Effector memory CD4-positive, alpha-beta T cell (primary cell): ENCODE data around the gene NUCKS1.
"Not testable (repeated sequence)": the region's sequence is repeated elsewhere in the genome, so short reads cannot be mapped to it uniquely, and the experiment has no call there.

Experiments used
- DNase-seq, 3 donors: peaks; one replicate each; pipeline ENCODE4 v3.0.0-alpha.2; 2020
- H3K27ac ChIP-seq: 2 replicates; pipeline ENCODE4 v1.7.0; 2013; ENCODE audit warnings: mild to moderate bottlenecking, low read length, moderate library complexity; ENCODE audit not compliant: insufficient read depth, poor library complexity, severe bottlenecking
- H3K27me3 ChIP-seq: replicated peaks from 2 replicates; pipeline ENCODE4 v1.7.0; 2013; ENCODE audit warnings: mild to moderate bottlenecking, low read length; ENCODE audit not compliant: insufficient read depth, control insufficient read depth, poor library complexity, severe bottlenecking
- H3K36me3 ChIP-seq: 2 replicates; pipeline ENCODE4 v1.7.0; 2013; ENCODE audit warnings: mild to moderate bottlenecking, low read length, moderate library complexity; ENCODE audit not compliant: control insufficient read depth, insufficient read depth
- H3K4me1 ChIP-seq: 2 replicates; pipeline ENCODE4 v1.7.0; 2013; ENCODE audit warnings: low read length, mild to moderate bottlenecking; ENCODE audit not compliant: control insufficient read depth, insufficient read depth, poor library complexity, severe bottlenecking
- H3K4me3 ChIP-seq: 2 replicates; pipeline ENCODE4 v1.7.0; 2013; ENCODE audit warnings: low read length, low read depth, mild to moderate bottlenecking; ENCODE audit not compliant: insufficient read depth, poor library complexity, severe bottlenecking
- H3K9me3 ChIP-seq: 2 replicates; pipeline ENCODE4 v1.7.0; 2013; ENCODE audit warnings: mild to moderate bottlenecking, low read length, moderate library complexity; ENCODE audit not compliant: control insufficient read depth

Gene NUCKS1

DNA sequence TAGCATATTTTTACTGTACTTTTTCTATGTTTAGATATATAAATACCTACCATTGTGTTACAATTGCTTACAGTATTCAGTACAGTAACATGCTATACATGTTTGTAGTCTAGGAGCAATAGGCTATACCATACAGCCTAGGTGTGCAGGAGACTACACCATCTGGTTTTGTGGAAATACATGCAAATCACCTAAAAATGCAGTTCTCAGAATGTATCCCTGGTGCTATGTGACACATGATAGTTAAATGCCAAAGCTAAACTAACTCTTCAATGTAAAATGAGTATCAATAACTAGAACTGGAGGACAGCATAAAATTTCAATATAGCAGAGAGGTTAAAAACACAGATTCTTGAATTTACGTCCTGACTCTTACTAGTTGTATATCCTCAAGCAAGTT, 14.8 kb downstream of the NUCKS1 start:
- H3K27me3 ChIP-seq, result no peaks in the 10 kb centered on the region
- no peaks in the 10 kb centered on the region for H3K36me3 ChIP-seq
- no peaks in the 10 kb centered on the region for H3K4me1 ChIP-seq
- H3K27ac ChIP-seq, result no peak overlapping the region
- H3K9me3 ChIP-seq, result no peaks in the 10 kb centered on the region
- DNase-seq, result no peak
- no peak overlapping the region for H3K4me3 ChIP-seq

DNA sequence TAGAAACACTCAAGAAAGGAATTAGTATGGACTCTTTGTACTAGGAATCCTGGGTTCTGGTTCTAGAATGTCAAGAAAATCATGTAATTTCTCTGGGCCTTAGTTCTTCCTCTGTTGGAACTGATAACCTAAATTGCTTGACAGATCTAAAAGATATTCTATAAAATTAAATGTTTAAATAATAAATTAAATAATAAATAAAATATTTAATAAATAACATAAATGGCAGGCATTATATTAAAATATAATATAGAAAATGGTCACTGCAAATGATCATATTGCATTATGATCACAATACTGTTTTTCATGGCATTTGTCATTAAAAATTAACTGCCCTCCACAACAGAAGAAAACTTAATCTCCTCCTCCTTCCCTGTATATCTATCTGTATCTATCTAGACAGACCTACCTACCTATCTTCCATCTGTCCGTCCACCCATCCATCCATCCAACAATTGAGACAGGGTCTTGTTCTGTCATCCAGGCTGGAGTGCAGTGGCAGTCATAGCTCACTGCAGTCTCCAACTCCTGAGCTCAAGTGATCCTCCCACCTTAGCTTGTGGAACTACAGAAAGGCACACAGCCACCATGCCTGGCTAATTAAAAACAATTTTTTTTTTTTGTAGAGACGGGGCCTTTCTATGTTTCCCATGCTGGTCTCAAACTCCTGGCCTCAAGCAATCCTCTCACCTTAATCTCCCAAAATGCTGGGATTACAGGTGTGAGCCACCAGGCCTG, 16.4 kb downstream of the NUCKS1 start:
- H3K4me1 ChIP-seq, result no peaks in the 10 kb centered on the region
- no peak overlapping the region for H3K4me3 ChIP-seq
- no peaks in the 10 kb centered on the region for H3K27me3 ChIP-seq
- no peak for DNase-seq
- H3K9me3 ChIP-seq, result no peaks in the 10 kb centered on the region
- peaks cover 2% of the 10 kb centered on the region for H3K36me3 ChIP-seq
- no peak overlapping the region for H3K27ac ChIP-seq

DNA sequence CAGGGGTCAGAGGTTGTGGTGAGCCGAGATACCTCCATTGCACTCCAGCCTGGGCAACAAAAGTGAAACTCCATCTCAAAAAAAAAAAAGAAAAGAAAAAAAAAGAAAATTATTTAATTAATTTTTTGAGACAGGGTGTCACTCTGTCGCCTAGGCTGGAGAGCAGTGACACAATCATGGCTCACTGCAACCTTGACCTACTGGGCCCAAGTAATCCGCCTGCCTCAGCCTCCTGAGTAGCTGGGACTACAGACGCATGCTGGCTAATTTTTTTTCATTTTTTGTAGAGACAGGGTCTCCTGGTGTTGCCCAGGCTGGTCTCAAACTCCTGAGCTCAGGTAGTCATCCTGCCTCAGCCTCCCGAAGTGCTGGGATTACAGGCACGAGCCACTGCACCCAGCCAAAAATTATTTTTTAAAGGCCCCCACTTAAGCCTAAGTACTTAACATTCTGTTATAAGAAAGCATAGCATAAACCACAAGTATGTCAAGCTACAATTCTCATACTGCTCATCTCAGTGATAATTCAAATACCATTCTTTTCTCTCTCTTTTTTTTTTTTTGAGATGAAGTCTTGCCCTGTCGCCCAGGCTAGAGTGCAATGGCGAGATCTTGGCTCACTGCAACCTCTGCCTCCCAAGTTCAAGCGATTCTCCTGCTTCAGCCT, 19.9 kb downstream of the NUCKS1 start:
- H3K27me3 ChIP-seq, result no peaks in the 10 kb centered on the region
- H3K36me3 ChIP-seq, result peaks cover 4% of the 10 kb centered on the region
- H3K4me3 ChIP-seq, result no peak overlapping the region
- no peak for DNase-seq
- no peaks in the 10 kb centered on the region for H3K4me1 ChIP-seq
- H3K9me3 ChIP-seq, result no peaks in the 10 kb centered on the region
- H3K27ac ChIP-seq, result no peak overlapping the region

DNA sequence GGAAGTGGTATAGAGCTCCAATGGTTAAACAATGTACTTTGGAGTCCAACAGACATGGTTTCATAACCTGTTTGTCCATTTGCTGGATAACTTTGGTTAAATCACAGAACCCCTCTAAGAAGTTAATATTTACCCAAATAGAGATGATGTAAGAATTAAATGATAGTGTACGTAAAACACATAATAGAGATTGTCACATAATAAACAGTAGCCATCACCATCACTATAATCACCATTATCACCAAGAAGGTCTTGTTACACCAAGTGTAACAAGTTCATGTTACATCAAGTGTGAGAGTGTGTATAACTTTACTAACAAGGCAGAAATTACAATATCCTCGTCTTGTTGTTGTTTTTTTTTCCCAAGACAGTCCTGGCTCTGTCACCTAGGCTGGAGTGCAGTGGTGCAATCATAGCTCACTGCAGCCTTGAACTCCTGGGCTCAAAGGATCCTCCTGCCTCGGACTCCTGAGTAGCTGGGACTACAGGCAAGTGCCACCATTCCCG, 23.3 kb downstream of the NUCKS1 start:
- peaks cover 11% of the 10 kb centered on the region for H3K36me3 ChIP-seq
- no peak for DNase-seq

DNA sequence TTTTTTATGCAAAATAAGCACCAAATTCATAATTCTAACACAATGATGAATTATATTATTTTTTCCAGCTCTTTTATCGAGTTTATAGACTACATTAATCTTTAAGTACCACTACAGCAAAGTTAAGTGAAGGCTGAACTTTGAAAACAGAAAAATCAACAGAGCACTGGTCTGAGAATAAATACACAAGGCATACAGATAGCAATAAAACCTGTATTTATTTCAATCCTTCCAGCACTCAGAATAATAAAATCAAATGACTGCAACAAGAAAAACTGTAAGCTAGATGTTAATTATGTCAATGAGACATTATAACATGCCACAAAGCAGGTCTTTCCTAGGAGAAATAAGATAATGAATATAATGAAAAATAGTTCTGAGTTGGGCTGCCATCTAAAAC, 24.5 kb downstream of the NUCKS1 start:
- H3K27ac ChIP-seq, result no peak overlapping the region
- H3K36me3 ChIP-seq, result peaks cover 22% of the 10 kb centered on the region
- no peak for DNase-seq
- no peaks in the 10 kb centered on the region for H3K9me3 ChIP-seq
- no peaks in the 10 kb centered on the region for H3K4me1 ChIP-seq
- no peak overlapping the region for H3K4me3 ChIP-seq
- H3K27me3 ChIP-seq, result no peaks in the 10 kb centered on the region

More for the DNA sequence above, 23.3 kb downstream of the NUCKS1 start:
- Histone ChIP-seq H3K27me3 (no peaks in the 10 kb centered on the region), H3K4me3 (no peak overlapping the region), H3K4me1 (no peaks in the 10 kb centered on the region), H3K27ac (no peak overlapping the region), H3K9me3 (no peaks in the 10 kb centered on the region)

DNA sequence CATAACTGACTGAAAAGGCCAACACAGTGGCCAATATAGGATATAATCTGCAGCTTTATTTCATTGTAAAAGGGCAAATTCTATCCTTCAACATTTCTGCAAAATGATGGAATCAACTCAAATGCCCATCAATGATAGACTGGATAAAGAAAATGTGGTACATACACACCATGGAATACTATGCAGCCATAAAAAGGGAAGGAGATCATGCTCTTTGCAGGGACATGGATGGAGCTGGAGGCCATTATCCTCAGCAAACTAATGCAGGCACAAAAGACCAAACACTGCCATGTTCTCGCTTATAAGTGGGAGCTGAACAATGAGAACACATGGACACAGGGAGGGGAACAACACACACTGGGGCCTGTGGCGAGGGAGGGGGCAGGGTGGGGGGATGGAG, 29.2 kb downstream of the NUCKS1 start:
- DNase-seq, H3K9me3 ChIP-seq, H3K27ac ChIP-seq, H3K4me1 ChIP-seq, H3K27me3 ChIP-seq, H3K4me3 ChIP-seq: not testable (repeated sequence)
- peaks cover 60% of the 10 kb centered on the region for H3K36me3 ChIP-seq

DNA sequence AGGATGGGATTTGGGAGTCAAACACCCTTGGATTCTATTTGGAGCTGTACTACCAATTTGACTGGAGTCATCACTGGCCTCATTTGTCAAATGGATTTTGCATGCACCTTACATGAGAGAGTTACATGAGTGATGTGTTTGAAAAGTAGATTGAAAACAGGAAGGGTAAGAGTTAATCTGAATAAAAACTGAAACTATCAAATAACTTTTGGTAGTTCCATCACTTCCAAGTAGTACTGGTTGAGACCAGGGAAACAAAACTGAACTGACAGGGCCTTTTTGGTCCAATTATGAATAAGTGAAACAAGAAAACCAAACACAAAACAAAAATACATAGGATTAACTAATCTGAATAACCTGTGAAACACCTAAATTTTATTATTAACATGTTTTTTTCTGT, 30.2 kb downstream of the NUCKS1 start:
- H3K27ac ChIP-seq, result no peak overlapping the region
- no peak overlapping the region for H3K4me3 ChIP-seq
- H3K27me3 ChIP-seq, result no peaks in the 10 kb centered on the region
- H3K4me1 ChIP-seq, result no peaks in the 10 kb centered on the region
- DNase-seq, result no peak
- H3K9me3 ChIP-seq, result no peaks in the 10 kb centered on the region
- H3K36me3 ChIP-seq, result peaks cover 61% of the 10 kb centered on the region

DNA sequence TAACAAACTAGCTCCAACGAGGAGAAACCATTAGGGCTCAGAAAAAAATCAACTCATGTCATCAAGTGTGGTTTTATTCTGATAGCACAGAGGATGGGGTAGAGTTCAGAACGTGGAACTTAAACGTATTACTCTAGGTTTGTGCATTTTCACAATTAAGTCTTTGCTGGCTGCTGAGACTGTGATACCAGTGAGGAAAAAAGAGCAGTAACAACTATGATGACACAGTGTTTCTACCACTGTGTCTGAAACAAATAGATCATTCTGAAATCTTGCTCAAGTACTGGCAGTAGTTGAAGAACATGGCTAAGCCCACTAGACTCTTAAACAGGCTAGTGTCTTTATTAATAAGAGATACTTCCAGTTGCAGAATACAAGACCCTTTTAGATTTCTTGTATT, 31.0 kb downstream of the NUCKS1 start:
- H3K27ac ChIP-seq, result no peak overlapping the region
- DNase-seq, result no peak
- H3K36me3 ChIP-seq, result peaks cover 61% of the 10 kb centered on the region
- no peaks in the 10 kb centered on the region for H3K9me3 ChIP-seq
- no peaks in the 10 kb centered on the region for H3K27me3 ChIP-seq
- H3K4me3 ChIP-seq, result no peak overlapping the region
- H3K4me1 ChIP-seq, result no peaks in the 10 kb centered on the region

DNA sequence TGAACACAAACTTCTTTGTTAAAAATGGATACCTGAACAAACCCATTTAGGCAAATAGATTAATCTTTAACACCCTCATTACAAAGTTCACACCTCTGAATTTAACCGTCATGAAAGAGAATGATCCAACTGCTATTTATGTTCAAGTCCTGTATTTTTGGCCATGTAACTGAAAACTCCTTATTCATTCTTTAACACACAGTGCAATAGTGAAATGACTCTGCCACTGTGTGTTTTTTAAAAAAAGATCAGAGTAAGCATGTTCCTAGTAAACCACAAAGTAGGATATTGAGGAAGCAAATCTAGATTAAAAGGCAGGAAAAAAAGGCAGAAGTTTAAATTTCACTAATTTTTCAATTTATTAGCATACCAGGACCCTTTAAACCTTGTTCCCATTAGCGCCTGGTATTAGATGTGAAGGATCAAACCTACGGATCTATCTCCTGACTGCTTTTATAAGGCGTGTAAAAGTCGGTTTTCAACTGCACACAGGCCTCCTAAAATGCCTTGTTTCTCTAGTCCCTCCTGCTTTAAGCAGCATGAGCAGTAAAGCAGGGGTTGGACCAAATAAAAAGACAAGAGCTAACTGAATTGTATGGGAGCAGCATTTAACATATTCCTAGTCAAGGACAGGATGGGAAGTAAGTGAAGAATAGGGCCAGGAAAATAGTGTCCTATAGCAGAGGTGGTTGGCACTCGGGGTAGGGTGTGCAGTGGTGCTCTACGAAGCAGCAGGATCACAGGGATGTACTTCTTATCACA, 33.4 kb downstream of the NUCKS1 start:
- H3K9me3 ChIP-seq, result no peaks in the 10 kb centered on the region
- H3K27me3 ChIP-seq, result no peaks in the 10 kb centered on the region
- no peak overlapping the region for H3K4me3 ChIP-seq
- H3K4me1 ChIP-seq, result no peaks in the 10 kb centered on the region
- H3K36me3 ChIP-seq, result peaks cover 53% of the 10 kb centered on the region
- no peak overlapping the region for H3K27ac ChIP-seq
- DNase-seq, result no peak

DNA sequence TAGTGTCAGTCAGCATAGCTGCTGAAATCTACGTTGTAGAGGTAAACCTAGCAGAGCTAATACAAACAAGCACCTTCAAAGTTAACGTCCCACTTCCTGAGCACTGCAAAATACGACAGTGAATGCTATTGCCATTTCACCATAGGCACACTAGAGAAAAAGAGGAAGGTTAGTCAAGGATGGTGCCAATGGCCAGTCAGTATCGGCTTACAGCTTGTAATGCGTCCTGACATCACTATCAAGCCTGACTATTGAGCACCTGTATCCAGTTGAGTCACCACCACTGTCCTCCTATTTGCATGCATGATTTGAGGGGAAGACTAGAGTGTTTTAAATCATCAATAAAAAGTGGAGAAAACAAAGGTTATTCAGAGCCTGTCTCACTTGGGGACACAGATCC, 34.4 kb downstream of the NUCKS1 start:
- Histone ChIP-seq H3K9me3 (no peaks in the 10 kb centered on the region), H3K27ac (no peak overlapping the region), H3K4me1 (no peaks in the 10 kb centered on the region), H3K4me3 (no peak overlapping the region), H3K27me3 (no peaks in the 10 kb centered on the region), H3K36me3 (peaks cover 44% of the 10 kb centered on the region)
- DNase-seq, result no peak
